Measurements from ENCODE around the gene SET. TPM values are rescaled to one million over a fixed set of nuclear protein-coding genes. Genes with fewer than 3 reads are reported as not detected.

SET gene
- total RNA-seq, 1 experiment from 2014 or later, result 422 TPM

DNA sequence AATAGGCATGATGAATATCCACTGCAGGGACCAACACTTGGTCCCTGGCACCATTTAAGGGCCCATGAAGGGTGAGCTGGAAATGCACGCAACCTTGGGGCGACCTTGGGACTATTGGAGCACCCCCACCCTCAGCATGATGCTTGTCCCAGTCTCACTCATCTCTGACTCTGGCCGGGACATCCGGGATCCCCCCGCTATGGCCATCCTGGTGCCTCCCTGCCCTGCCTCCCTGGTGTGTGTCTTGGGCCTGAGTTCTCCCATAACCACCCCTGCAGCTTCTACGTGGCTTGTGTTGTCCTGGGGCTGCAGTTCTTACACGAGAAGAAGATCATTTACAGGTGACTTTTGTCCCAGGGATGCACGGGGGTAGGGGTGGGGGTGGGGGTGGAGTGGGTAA, 29.0 kb downstream of the SET start:
- Histone ChIP-seq H3K27me3 (ENCODE audit: control insufficient read depth, insufficient read depth, low read length) (no peaks in the 10 kb centered on the region), H3K27ac (ENCODE audit: low read length) (no peak overlapping the region), H3K36me3 (ENCODE audit: control insufficient read depth, insufficient read depth, low read length) (no peaks in the 10 kb centered on the region; the same call in 1 of the 2 replicates), H3K4me1 (ENCODE audit: control insufficient read depth, insufficient read depth, low read length) (peaks cover 3% of the 10 kb centered on the region), H3K9me3 (ENCODE audit: control insufficient read depth, insufficient read depth, low read depth, low read length) (no peaks in the 10 kb centered on the region), H3K4me3 (ENCODE audit: low read depth in 2 of 2, low read length in 2 of 2) (no peak overlapping the region)
- DNase-seq (ENCODE audit: low read depth, low spot score) (no peak), ATAC-seq (no peak)
- intact Hi-C loops (cut with micrococcal nuclease; ENCODE audit: unreplicated experiment) (no loop called here), in situ Hi-C loops (cut with HindIII; ENCODE audit: low pct_unique_long_range_greater_than_20kb, low sequenced_read_pairs) (no loop called here)
- BruUV-seq (replicated peaks), result no TSS peak
- ChIA-PET CTCF (interaction anchor here (0.6 kb wide), 1 partner anchor 13 kb away, joined by 11 read pairs; no protein-coding TSS in a partner anchor), POLR2A (interaction anchor here (0.7 kb wide), 1 partner anchor 106 kb away, joined by 11 read pairs; no protein-coding TSS in a partner anchor)
- no peak; the same call in 1 of the 2 replicates for TF ChIP-seq POLR2AphosphoS5 (IDR thresholded peaks at IDR 0.05; ENCODE audit: low read depth, low read length)
- TF ChIP-seq SIN3A (IDR thresholded peaks at IDR 0.05; ENCODE audit: borderline replicate concordance, insufficient read depth, low read depth, low read length), result no peak
- TF ChIP-seq, protein P1, sequence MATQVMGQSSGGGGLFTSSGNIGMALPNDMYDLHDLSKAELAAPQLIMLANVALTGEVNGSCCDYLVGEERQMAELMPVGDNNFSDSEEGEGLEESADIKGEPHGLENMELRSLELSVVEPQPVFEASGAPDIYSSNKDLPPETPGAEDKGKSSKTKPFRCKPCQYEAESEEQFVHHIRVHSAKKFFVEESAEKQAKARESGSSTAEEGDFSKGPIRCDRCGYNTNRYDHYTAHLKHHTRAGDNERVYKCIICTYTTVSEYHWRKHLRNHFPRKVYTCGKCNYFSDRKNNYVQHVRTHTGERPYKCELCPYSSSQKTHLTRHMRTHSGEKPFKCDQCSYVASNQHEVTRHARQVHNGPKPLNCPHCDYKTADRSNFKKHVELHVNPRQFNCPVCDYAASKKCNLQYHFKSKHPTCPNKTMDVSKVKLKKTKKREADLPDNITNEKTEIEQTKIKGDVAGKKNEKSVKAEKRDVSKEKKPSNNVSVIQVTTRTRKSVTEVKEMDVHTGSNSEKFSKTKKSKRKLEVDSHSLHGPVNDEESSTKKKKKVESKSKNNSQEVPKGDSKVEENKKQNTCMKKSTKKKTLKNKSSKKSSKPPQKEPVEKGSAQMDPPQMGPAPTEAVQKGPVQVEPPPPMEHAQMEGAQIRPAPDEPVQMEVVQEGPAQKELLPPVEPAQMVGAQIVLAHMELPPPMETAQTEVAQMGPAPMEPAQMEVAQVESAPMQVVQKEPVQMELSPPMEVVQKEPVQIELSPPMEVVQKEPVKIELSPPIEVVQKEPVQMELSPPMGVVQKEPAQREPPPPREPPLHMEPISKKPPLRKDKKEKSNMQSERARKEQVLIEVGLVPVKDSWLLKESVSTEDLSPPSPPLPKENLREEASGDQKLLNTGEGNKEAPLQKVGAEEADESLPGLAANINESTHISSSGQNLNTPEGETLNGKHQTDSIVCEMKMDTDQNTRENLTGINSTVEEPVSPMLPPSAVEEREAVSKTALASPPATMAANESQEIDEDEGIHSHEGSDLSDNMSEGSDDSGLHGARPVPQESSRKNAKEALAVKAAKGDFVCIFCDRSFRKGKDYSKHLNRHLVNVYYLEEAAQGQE (IDR thresholded peaks at IDR 0.05; ENCODE audit: insufficient read depth in 1 of 2, low read depth in 2 of 2, low read length in 1 of 2), result no peak
- TF ChIP-seq TCF7L2 (IDR thresholded peaks at IDR 0.05; ENCODE audit: low read depth, low read length), result no peak
- TF ChIP-seq, protein P2, sequence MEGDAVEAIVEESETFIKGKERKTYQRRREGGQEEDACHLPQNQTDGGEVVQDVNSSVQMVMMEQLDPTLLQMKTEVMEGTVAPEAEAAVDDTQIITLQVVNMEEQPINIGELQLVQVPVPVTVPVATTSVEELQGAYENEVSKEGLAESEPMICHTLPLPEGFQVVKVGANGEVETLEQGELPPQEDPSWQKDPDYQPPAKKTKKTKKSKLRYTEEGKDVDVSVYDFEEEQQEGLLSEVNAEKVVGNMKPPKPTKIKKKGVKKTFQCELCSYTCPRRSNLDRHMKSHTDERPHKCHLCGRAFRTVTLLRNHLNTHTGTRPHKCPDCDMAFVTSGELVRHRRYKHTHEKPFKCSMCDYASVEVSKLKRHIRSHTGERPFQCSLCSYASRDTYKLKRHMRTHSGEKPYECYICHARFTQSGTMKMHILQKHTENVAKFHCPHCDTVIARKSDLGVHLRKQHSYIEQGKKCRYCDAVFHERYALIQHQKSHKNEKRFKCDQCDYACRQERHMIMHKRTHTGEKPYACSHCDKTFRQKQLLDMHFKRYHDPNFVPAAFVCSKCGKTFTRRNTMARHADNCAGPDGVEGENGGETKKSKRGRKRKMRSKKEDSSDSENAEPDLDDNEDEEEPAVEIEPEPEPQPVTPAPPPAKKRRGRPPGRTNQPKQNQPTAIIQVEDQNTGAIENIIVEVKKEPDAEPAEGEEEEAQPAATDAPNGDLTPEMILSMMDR (IDR thresholded peaks at IDR 0.05), result no peak

DNA sequence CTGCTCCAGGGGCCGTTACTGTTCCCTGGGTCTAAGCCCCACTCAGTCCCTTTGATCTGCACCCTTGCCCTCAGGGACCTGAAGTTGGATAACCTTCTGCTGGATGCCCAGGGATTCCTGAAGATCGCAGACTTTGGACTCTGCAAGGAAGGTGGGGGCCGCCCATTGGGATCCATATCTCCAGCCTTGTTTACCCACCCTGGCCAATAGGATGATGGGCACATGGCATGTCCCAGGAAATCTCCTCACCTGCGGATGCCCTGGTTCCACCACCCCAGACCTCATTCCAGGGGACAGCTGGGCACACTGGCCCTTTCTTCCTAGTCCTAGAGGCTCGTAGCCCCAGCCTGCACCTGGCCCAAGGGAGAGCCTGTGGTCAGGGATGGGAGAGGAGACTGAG, 29.5 kb downstream of the SET start:
- BruUV-seq (replicated peaks), result no TSS peak
- H3K9me3 ChIP-seq (ENCODE audit: control insufficient read depth, insufficient read depth, low read depth, low read length), result no peaks in the 10 kb centered on the region
- no peak for ATAC-seq
- ChIA-PET CTCF (interaction anchor here (0.6 kb wide), 1 partner anchor 13 kb away, joined by 11 read pairs; no protein-coding TSS in a partner anchor), POLR2A (interaction anchor here (0.7 kb wide), 1 partner anchor 100 kb away, joined by 10 read pairs; the partner anchor contains the start of gene ENDOG)
- DNase-seq (ENCODE audit: low read depth, low spot score), result no peak
- peaks cover 3% of the 10 kb centered on the region for H3K4me1 ChIP-seq (ENCODE audit: control insufficient read depth, insufficient read depth, low read length)
- TF ChIP-seq POLR2AphosphoS5 (IDR thresholded peaks at IDR 0.05; ENCODE audit: low read depth, low read length) (no peak), TCF7L2 (IDR thresholded peaks at IDR 0.05; ENCODE audit: low read depth, low read length) (no peak), SIN3A (IDR thresholded peaks at IDR 0.05; ENCODE audit: borderline replicate concordance, insufficient read depth, low read depth, low read length) (no peak)
- TF ChIP-seq, protein P2 (IDR thresholded peaks at IDR 0.05), result no peak
- TF ChIP-seq, protein P1 (IDR thresholded peaks at IDR 0.05; ENCODE audit: insufficient read depth in 1 of 2, low read depth in 2 of 2, low read length in 1 of 2), result no peak
- H3K27me3 ChIP-seq (ENCODE audit: control insufficient read depth, insufficient read depth, low read length), result no peaks in the 10 kb centered on the region
- peaks cover under 1% of the 10 kb centered on the region; the same call in 1 of the 2 replicates for H3K36me3 ChIP-seq (ENCODE audit: control insufficient read depth, insufficient read depth, low read length)
- in situ Hi-C loops (cut with HindIII; ENCODE audit: low pct_unique_long_range_greater_than_20kb, low sequenced_read_pairs) (no loop called here), intact Hi-C loops (cut with micrococcal nuclease; ENCODE audit: unreplicated experiment) (no loop called here)
- H3K4me3 ChIP-seq (ENCODE audit: low read depth in 2 of 2, low read length in 2 of 2), result no peak overlapping the region
- no peak overlapping the region for H3K27ac ChIP-seq (ENCODE audit: low read length)
